K562 (cell line): ENCODE results near the gene PARP4. TPM values are rescaled to one million over a fixed set of nuclear protein-coding genes. Genes with fewer than 3 reads are reported as not detected.

Experiments used
- ATAC-seq: fragments of 200-7000 bp; cut with Tn5 transposase; 3 replicates; pipeline ENCODE4 v1.9.1; 2020; ENCODE audit warnings: moderate library complexity
- BruUV-seq: library from RNA; stranded (reverse); fragments of 400-500 nt; replicated peaks from 2 replicates; lab custom pipeline; 2021; lab: Mats Ljungman, UMichigan
- CTCF ChIA-PET: fragments of 300-600 bp; formaldehyde crosslinking; extraction: SDS; loops from one replicate; lab custom pipeline; 2021; ENCODE audit warnings: low intra/inter-chr PET ratio; lab: Yijun Ruan, JAX
- POLR2A ChIA-PET: fragments of 300-600, 350-650 bp; sonication (Branson Sonifier 250); formaldehyde crosslinking; extraction: SDS; loops from one replicate; lab custom pipeline; 2021; ENCODE audit warnings: antibody characterized with exemption, inconsistent platforms; lab: Yijun Ruan, JAX
- DNase-seq, 4 experiments: peaks; one replicate each; pipeline versions ENCODE4 v3.0.0 to v3.0.0-alpha.2; 2011 to 2018; ENCODE audit warnings: low spot score in 3 of 4, mixed read lengths in 3 of 4; ENCODE audit errors: extremely low read depth in 1 of 4
- FAIRE-seq: peaks from 2 replicates; lab custom pipeline; 2011; peaks lifted over from hg19 to GRCh38; lab: Jason Lieb, UNC
- H2AFZ ChIP-seq: 2 replicates; pipeline ENCODE4 v1.6.0; 2011; ENCODE audit warnings: low read depth, low read length, control low read depth, inconsistent platforms
- H3K27ac ChIP-seq: fragments of 200-600 bp; 3 replicates; pipeline ENCODE4 v1.8.0; 2011; ENCODE audit warnings: low read depth, mild to moderate bottlenecking, control low read depth, inconsistent platforms, low read length, moderate library complexity, mixed read lengths; ENCODE audit errors: extremely low read depth
- H3K27me3 ChIP-seq, 2 experiments: fragments of 300-600 bp in 1 of 2; 2 replicates in 1 of 2; 3 replicates in 1 of 2; pipeline versions ENCODE4 v1.6.0 to v1.8.0; 2011; ENCODE audit warnings: inconsistent platforms in 2 of 2, low read length in 2 of 2, mild to moderate bottlenecking in 1 of 2, mixed read lengths in 1 of 2, moderate library complexity in 1 of 2; ENCODE audit not compliant: control insufficient read depth in 2 of 2, insufficient read depth in 2 of 2
- H3K36me3 ChIP-seq: fragments of 300-600 bp; 3 replicates; pipeline ENCODE4 v1.8.0; 2011; ENCODE audit warnings: mild to moderate bottlenecking, low read length, inconsistent platforms; ENCODE audit not compliant: control insufficient read depth, insufficient read depth
- H3K4me1 ChIP-seq, 2 experiments: fragments of 200-600 bp in 1 of 2; replicated peaks in 1 of 2; 2 replicates in 1 of 2; 3 replicates in 1 of 2; pipeline versions ENCODE4 v1.5.1 to v1.8.0; 2011; ENCODE audit warnings: inconsistent platforms in 2 of 2, low read length in 2 of 2, mild to moderate bottlenecking in 1 of 2, mixed read lengths in 1 of 2, moderate library complexity in 1 of 2; ENCODE audit not compliant: control insufficient read depth in 2 of 2, insufficient read depth in 2 of 2
- H3K4me2 ChIP-seq: 2 replicates; pipeline ENCODE4 v1.6.1; 2011; ENCODE audit warnings: low read length, control low read depth, inconsistent platforms, mixed read lengths; ENCODE audit not compliant: insufficient read depth
- H3K4me3 ChIP-seq: fragments of 200-600 bp; sonication (generic), shearing (Covaris generic); 2 replicates; pipeline ENCODE4 v1.5.1; 2016; ENCODE audit warnings: control low read depth, inconsistent platforms
- H3K79me2 ChIP-seq: fragments of 200-600 bp; 3 replicates; pipeline ENCODE4 v1.8.0; 2011; ENCODE audit warnings: low read length, inconsistent platforms; ENCODE audit not compliant: control insufficient read depth, insufficient read depth
- H3K9ac ChIP-seq, 2 experiments: 2 replicates each; pipeline versions ENCODE4 v1.6.0 to v1.6.1; 2011; ENCODE audit warnings: low read depth in 2 of 2, low read length in 2 of 2, control low read depth in 1 of 2, inconsistent platforms in 1 of 2, mild to moderate bottlenecking in 1 of 2, mixed read lengths in 1 of 2; ENCODE audit not compliant: insufficient read depth in 1 of 2
- H3K9me1 ChIP-seq: one replicate; pipeline ENCODE4 v1.6.0; 2011; ENCODE audit warnings: inconsistent platforms, mild to moderate bottlenecking, low read length, moderate library complexity; ENCODE audit not compliant: control insufficient read depth, insufficient read depth
- H3K9me3 ChIP-seq: replicated peaks from 2 replicates; pipeline ENCODE4 v1.5.1; 2011; ENCODE audit warnings: low read depth, low read length, inconsistent platforms; ENCODE audit not compliant: control insufficient read depth, insufficient read depth
- H4K20me1 ChIP-seq: replicated peaks from 2 replicates; pipeline ENCODE4 v1.6.1; 2011; ENCODE audit warnings: low read length, inconsistent platforms, mixed read lengths; ENCODE audit not compliant: control insufficient read depth, insufficient read depth
- FOXA3 ChIP-seq, 2 experiments: fragments of 450-650 bp in 1 of 2; sonication (generic) in 1 of 2; formaldehyde crosslinking; IDR thresholded peaks in 1 of 2; conservative IDR thresholded peaks in 1 of 2; 2 replicates each; pipeline versions ENCODE4 v1.4.0 to v1.8.0; 2020 to 2022; ENCODE audit warnings: mild to moderate bottlenecking in 2 of 2, missing genetic modification reagents in 1 of 2
- JUND ChIP-seq, 2 experiments: IDR thresholded peaks; 2 replicates in 1 of 2; 3 replicates in 1 of 2; pipeline ENCODE4 v1.6.1; 2011; ENCODE audit warnings: borderline replicate concordance in 2 of 2, low read depth in 2 of 2, low read length in 2 of 2, improper control_type of control experiment in 1 of 2, missing biosample characterization in 1 of 2, missing genetic modification characterization in 1 of 2, missing genetic modification reagents in 1 of 2
- MAFF ChIP-seq: IDR thresholded peaks from 2 replicates; pipeline ENCODE4 v1.6.1; 2012; ENCODE audit warnings: low read length, improper control_type of control experiment
- NEUROD1 ChIP-seq: fragments of 150-350 bp; IDR thresholded peaks from 2 replicates; pipeline ENCODE4 v1.6.1; 2014; ENCODE audit warnings: borderline replicate concordance, low read length, low read depth; ENCODE audit not compliant: partially characterized antibody
- POLR2AphosphoS2 ChIP-seq: IDR thresholded peaks from 2 replicates; pipeline ENCODE4 v1.6.1; 2012; ENCODE audit warnings: low read length, improper control_type of control experiment
- RBM14 ChIP-seq: fragments of 200-400 bp; formaldehyde crosslinking; IDR thresholded peaks from 2 replicates; pipeline ENCODE4 v1.6.1; 2018; ENCODE audit warnings: low read depth, mild to moderate bottlenecking, low read length, moderate library complexity, borderline replicate concordance; ENCODE audit not compliant: insufficient read depth
- SP2 ChIP-seq: IDR thresholded peaks from 2 replicates; pipeline ENCODE4 v1.6.1; 2011; ENCODE audit warnings: mild to moderate bottlenecking, low read depth, low read length, moderate library complexity; ENCODE audit not compliant: poor library complexity, severe bottlenecking; ENCODE audit errors: extremely low read depth
- TAF1 ChIP-seq: IDR thresholded peaks from 2 replicates; pipeline ENCODE4 v1.6.1; 2011; ENCODE audit warnings: mild to moderate bottlenecking, low read length, moderate library complexity; ENCODE audit not compliant: insufficient read depth, control insufficient read depth, severe bottlenecking; ENCODE audit errors: extremely low read depth
- TEAD4 ChIP-seq, 2 experiments: sonication (generic) in 1 of 2; formaldehyde crosslinking in 1 of 2; IDR thresholded peaks; 2 replicates each; pipeline versions ENCODE4 v1.6.1 to v1.8.0; 2012 to 2022; ENCODE audit warnings: borderline replicate concordance in 1 of 2, inconsistent platforms in 1 of 2, low read length in 1 of 2, mild to moderate bottlenecking in 1 of 2, missing genetic modification reagents in 1 of 2
- XRCC3 ChIP-seq: fragments of 450-650 bp; IDR thresholded peaks from 2 replicates; pipeline ENCODE4 v1.6.1; 2017; ENCODE audit warnings: mild to moderate bottlenecking, moderate library complexity
- ZFPM2 ChIP-seq: fragments of 250-450 bp; sonication (Bioruptor Pico); IDR thresholded peaks from 2 replicates; pipeline ENCODE4 v1.5.1; 2022; ENCODE audit warnings: mild to moderate bottlenecking
- ZNF280A ChIP-seq: fragments of 450-650 bp; IDR thresholded peaks from 2 replicates; pipeline ENCODE4 v1.6.1; 2018; ENCODE audit warnings: mild to moderate bottlenecking, low read depth; ENCODE audit not compliant: partially characterized antibody
- ZNF589 ChIP-seq: fragments of 200-800 bp; sonication (Bioruptor generic); IDR thresholded peaks from 2 replicates; pipeline ENCODE4 v1.6.1; 2016; ENCODE audit warnings: low read depth, missing genetic modification characterization, missing compliant biosample characterization
- WGBS: fragments of 100-300 bp; shearing (Covaris generic); methylation state at CpG from one replicate; pipeline ENCODE4 v1.1.6; 2016; ENCODE audit warnings: low coverage, mixed read lengths; ENCODE audit not compliant: insufficient coverage; ENCODE audit errors: missing lambda C conversion rate; 5-methylcytosine and 5-hydroxymethylcytosine counted together
- in situ Hi-C: fragments of 300-500 bp; cut with MboI; formaldehyde crosslinking; loops from 4 replicates; pipeline ENCODE4 v1.15.0; 2018; ENCODE audit warnings: inconsistent platforms, mixed read lengths
- intact Hi-C: fragments of 100-400 bp; cut with micrococcal nuclease; formaldehyde crosslinking; loops from 2 replicates; pipeline ENCODE4 v1.14.2; 2022
- polyA plus RNA-seq, 8 experiments: library from polyadenylated mRNA; depleted of rRNA in 4 of 8; stranded (reverse) in 5 of 8; unstranded in 3 of 8; fragments of >200 nt; fragmentation: Nextera tagmentation in 2 of 8; fragmentation: Illumina TruSeq in 1 of 8; extraction: Ambion mirVana in 2 of 8; extraction: Trizol in 1 of 8; gene quantifications; 2 replicates each; pipeline versions ENCODE4 v1.2.1 to v1.2.3, GENCODE V29; 2011 to 2014; ENCODE audit warnings: inconsistent platforms in 1 of 8, missing spikeins in 1 of 8
- total RNA-seq, 7 experiments: library from RNA; depleted of rRNA in 6 of 7; stranded (reverse); fragments of >200 nt in 6 of 7; fragmentation: Illumina TruSeq in 2 of 7; extraction: Trizol in 2 of 7; gene quantifications; 2 replicates each; pipeline versions ENCODE4 v1.2.1 to v1.2.3, GENCODE V29; 2011 to 2021; ENCODE audit warnings: low replicate concordance in 1 of 7

Gene PARP4
- total and polyA plus RNA-seq, 9 of the 15 experiments (the other 6 are each of a cell fraction or from before 2014, with no cell fraction given): 6.3 to 26.3 (median 18.8) TPM

- H3K27me3 ChIP-seq: no peaks in the 10 kb centered on the region
- ChIA-PET POLR2A (no interaction called here), CTCF (no interaction called here)
- no peak for FAIRE-seq
- no peak overlapping the region for H3K9ac ChIP-seq
- H2AFZ ChIP-seq: no peak overlapping the region
- no peaks in the 10 kb centered on the region for H3K4me1 ChIP-seq
- no TSS peak for BruUV-seq
- TF ChIP-seq TEAD4 (IDR thresholded peaks at IDR 0.05; ENCODE audit: low read length) (no peak), TEAD4 (CRISPR knock-in tag; IDR thresholded peaks at IDR 0.05; ENCODE audit: borderline replicate concordance) (no peak), POLR2AphosphoS2 (no peak), XRCC3 (no peak), ZFPM2 (CRISPR knock-in tag) (no peak), ZNF589 (CRISPR knock-in tag) (no peak), FOXA3 (CRISPR knock-in tag; conservative IDR thresholded peaks at IDR 0.05 in 1 of 2, IDR thresholded peaks at IDR 0.05 in 1 of 2) (no peak), RBM14 (no peak), ZNF280A (no peak), TAF1 (no peak), MAFF (no peak), JUND (IDR thresholded peaks at IDR 0.05; ENCODE audit: borderline replicate concordance, low read depth, low read length) (no peak), JUND (tag; IDR thresholded peaks at IDR 0.05; ENCODE audit: borderline replicate concordance, low read depth, low read length) (no peak), NEUROD1 (no peak), SP2 (no peak)
- H3K9me1 ChIP-seq: no peaks in the 10 kb centered on the region
- peaks cover 27% of the 10 kb centered on the region; the same call in 1 of the 3 replicates for H3K36me3 ChIP-seq
- H3K4me2 ChIP-seq: no peak overlapping the region
- H3K79me2 ChIP-seq: no peaks in the 10 kb centered on the region
- DNase-seq: no peak
- intact Hi-C loops: no loop called here
- in situ Hi-C loops: no loop called here
- no peak overlapping the region for H3K27ac ChIP-seq
- no peaks in the 10 kb centered on the region for H4K20me1 ChIP-seq
- WGBS: 68% methylated on average over 3 of the region's 4 CpGs
- no peaks in the 10 kb centered on the region for H3K9me3 ChIP-seq
- ATAC-seq: no peak
- no peak overlapping the region for H3K4me3 ChIP-seq
These were observed 53.8 kb downstream of the PARP4 start for GRCh38 chr13:24458736-24459135.
